Measurements from ENCODE around the gene EVI5. TPM values are rescaled to one million over a fixed set of nuclear protein-coding genes. Genes with fewer than 3 reads are reported as not detected.
"Not testable (repeated sequence)": the region's sequence is repeated elsewhere in the genome, so short reads cannot be mapped to it uniquely, and the experiment has no call there.

The EVI5 gene
- total RNA-seq, 4 donors from 2014 or later = 16.3 to 135 (median 33.7) TPM

- Histone ChIP-seq H3K4me3 (peak overlapping the region; percentile 61 to 87 (median 82)), H3K27me3 (no peaks in the 10 kb centered on the region), H3K36me3 (no peaks in the 10 kb centered on the region), H3K4me1 (peaks cover 0 to 15% (median 2%) of the 10 kb centered on the region in 4 donors), H3K9me3 (no peaks in the 10 kb centered on the region), H3K27ac (peak overlapping the region; percentile 87 to 98 (median 94))
- no peak for TF ChIP-seq CTCF (IDR thresholded peaks at IDR 0.05)
- TF ChIP-seq POLR2A (IDR thresholded peaks at IDR 0.05) = no peak
- peak in 2 of 3 donors; percentile 23 to 54 for DNase-seq
Observed at GRCh38 chr1:92784021-92784638, 778 bp downstream of the EVI5 start.

GRCh38 chr1:92783550-92783949, 1.4 kb downstream of the EVI5 start:
- peak in 4 of 6 experiments; percentile 9 to 20 (median 12) for TF ChIP-seq CTCF (IDR thresholded peaks at IDR 0.05)
- H3K36me3 ChIP-seq, DNase-seq, H3K9me3 ChIP-seq, H3K27me3 ChIP-seq: not testable (repeated sequence)
- peak overlapping the region in 2 of 4 donors; percentile 93 to 95 for H3K27ac ChIP-seq
- peaks cover 0 to 15% (median 2%) of the 10 kb centered on the region in 4 donors for H3K4me1 ChIP-seq
- peak overlapping the region in 3 of 4 donors; percentile 61 to 87 (median 87) for H3K4me3 ChIP-seq

- Histone ChIP-seq H3K4me3 (no peak overlapping the region), H3K27me3 (no peaks in the 10 kb centered on the region), H3K4me1 (peaks cover 0 to 13% (median 0%) of the 10 kb centered on the region in 4 donors), H3K9me3 (no peaks in the 10 kb centered on the region), H3K36me3 (no peaks in the 10 kb centered on the region), H3K27ac (no peak overlapping the region)
- TF ChIP-seq CTCF (IDR thresholded peaks at IDR 0.05) = no peak
- TF ChIP-seq POLR2A (IDR thresholded peaks at IDR 0.05) = no peak
- DNase-seq = no peak
Observed at GRCh38 chr1:92778376-92778775, 6.5 kb downstream of the EVI5 start.

DNA sequence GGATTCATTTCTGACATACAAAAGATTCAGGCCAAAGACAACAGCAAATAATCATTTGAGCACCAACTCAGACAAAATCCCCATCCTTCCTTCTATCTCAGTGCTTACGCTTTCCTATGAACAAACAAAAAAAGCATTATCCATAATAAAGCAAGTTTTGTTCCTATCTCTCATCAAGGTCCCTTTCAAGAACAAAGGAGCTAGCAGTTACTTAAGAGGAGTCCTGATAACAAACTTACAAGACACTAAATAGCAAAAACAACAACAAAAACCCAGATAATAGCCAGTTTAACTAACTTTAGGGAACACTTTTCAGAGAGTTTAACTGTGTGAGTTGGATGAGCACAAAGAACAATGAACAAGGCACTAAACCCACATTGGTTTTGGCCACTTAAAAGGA, 10.5 kb downstream of the EVI5 start:
- Histone ChIP-seq H3K36me3 (no peaks in the 10 kb centered on the region), H3K4me1 (no peaks in the 10 kb centered on the region), H3K27me3 (no peaks in the 10 kb centered on the region), H3K4me3 (no peak overlapping the region), H3K9me3 (no peaks in the 10 kb centered on the region), H3K27ac (no peak overlapping the region)
- no peak for DNase-seq
- TF ChIP-seq CTCF (IDR thresholded peaks at IDR 0.05) = no peak
- no peak for TF ChIP-seq POLR2A (IDR thresholded peaks at IDR 0.05)

DNA sequence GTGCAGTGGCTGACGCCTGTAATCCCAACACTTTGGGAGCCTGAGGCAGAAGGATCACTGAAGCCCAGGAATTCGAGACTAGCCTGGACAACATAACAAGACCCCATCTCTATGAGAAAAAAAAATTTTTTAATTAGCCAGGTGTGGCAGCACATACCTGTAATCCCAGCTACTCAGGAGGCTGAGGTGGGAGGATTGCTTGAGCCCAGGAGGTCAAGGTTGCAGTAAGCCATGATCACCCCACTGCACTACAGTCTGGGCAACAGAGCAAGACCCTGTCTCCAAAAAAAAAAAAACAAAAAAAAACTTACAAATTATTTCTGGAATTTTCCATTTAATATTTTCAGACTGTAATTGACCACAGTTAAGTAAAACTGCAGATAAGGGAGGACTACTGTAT, 11.2 kb downstream of the EVI5 start:
- not testable (repeated sequence) for H3K27ac ChIP-seq, DNase-seq, H3K4me3 ChIP-seq, H3K36me3 ChIP-seq, H3K9me3 ChIP-seq, H3K4me1 ChIP-seq, H3K27me3 ChIP-seq

- Histone ChIP-seq H3K4me1 (no peaks in the 10 kb centered on the region), H3K9me3 (no peaks in the 10 kb centered on the region), H3K36me3 (no peaks in the 10 kb centered on the region), H3K27ac (no peak overlapping the region), H3K4me3 (no peak overlapping the region), H3K27me3 (no peaks in the 10 kb centered on the region)
- TF ChIP-seq CTCF (IDR thresholded peaks at IDR 0.05) (no peak), POLR2A (IDR thresholded peaks at IDR 0.05) (no peak)
- DNase-seq = no peak
Observed at GRCh38 chr1:92769856-92770255, 15.1 kb downstream of the EVI5 start.

All from Peyer's patch (tissue), 4 donors.